Measurements from ENCODE around the gene OOSP4B.

DNA sequence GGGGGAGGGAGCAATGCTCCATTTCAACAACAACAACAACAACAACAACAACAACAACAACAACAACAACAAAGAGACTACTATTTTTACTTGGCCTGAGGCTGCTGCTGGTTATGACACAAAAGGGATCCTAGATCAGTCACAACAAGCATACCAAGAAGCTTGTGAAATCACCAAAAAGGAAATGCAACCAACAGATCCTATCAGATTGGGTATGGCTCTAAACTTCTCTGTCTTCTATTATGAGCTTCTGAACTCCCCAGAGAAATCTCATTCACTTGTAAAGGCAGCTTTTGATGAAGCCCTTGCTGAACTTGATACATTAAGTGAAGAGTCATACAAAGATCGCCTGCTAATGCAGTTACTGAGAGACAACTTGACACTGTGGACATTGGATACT, 61.0 kb downstream of the OOSP4B start:
- TF ChIP-seq CTCF (IDR thresholded peaks at IDR 0.05; ENCODE audit: low read length) (no peak), EZH2 (optimal IDR thresholded peaks at IDR 0.05; ENCODE audit: low read depth, low read length) (no peak), EZH2phosphoT487 (IDR thresholded peaks at IDR 0.05; ENCODE audit: low read length) (no peak)

Data from MM.1S (cell line).